KMS-11 (cell line): ENCODE measurements around the gene CD2.

ENCODE experiments used
- H2AFZ ChIP-seq: fragments of 200-600 bp; sonication (generic); 2 replicates; pipeline ENCODE4 v1.6.1; 2016; ENCODE audit warnings: antibody characterized with exemption, mixed run types, low read depth
- H3K27ac ChIP-seq: fragments of 200-600 bp; sonication (generic); 2 replicates; pipeline ENCODE4 v1.6.1; 2016; ENCODE audit warnings: mild to moderate bottlenecking, mixed run types
- H3K27me3 ChIP-seq: fragments of 200-600 bp; sonication (generic); 2 replicates; pipeline ENCODE4 v1.6.1; 2017; ENCODE audit warnings: mild to moderate bottlenecking, low read depth, mixed run types, moderate library complexity; ENCODE audit not compliant: insufficient read depth
- H3K36me3 ChIP-seq: fragments of 200-600 bp; sonication (generic); 2 replicates; pipeline ENCODE4 v1.6.1; 2017; ENCODE audit warnings: mild to moderate bottlenecking, mixed run types; ENCODE audit not compliant: insufficient read depth
- H3K4me1 ChIP-seq: fragments of 200-600 bp; sonication (generic); 2 replicates; pipeline ENCODE4 v1.6.1; 2016; ENCODE audit warnings: mild to moderate bottlenecking, low read depth, mixed run types; ENCODE audit not compliant: poor library complexity, severe bottlenecking
- H3K4me2 ChIP-seq: fragments of 200-600 bp; sonication (generic); 2 replicates; pipeline ENCODE4 v1.7.0; 2016; ENCODE audit warnings: mild to moderate bottlenecking, mixed run types
- H3K4me3 ChIP-seq: fragments of 200-600 bp; sonication (generic); IDR thresholded peaks from 2 replicates; pipeline ENCODE4 v1.6.1; 2017; ENCODE audit warnings: low read depth, low read length, mixed read lengths; ENCODE audit not compliant: insufficient read depth
- H3K79me2 ChIP-seq: fragments of 200-600 bp; sonication (generic); 2 replicates; pipeline ENCODE4 v1.6.1; 2016; ENCODE audit warnings: low read depth, mixed run types; ENCODE audit not compliant: insufficient read depth
- H3K9ac ChIP-seq: fragments of 200-600 bp; sonication (generic); 2 replicates; pipeline ENCODE4 v1.6.1; 2016; ENCODE audit warnings: mild to moderate bottlenecking, mixed run types
- H4K20me1 ChIP-seq: fragments of 200-600 bp; sonication (generic); 2 replicates; pipeline ENCODE4 v1.6.1; 2016; ENCODE audit warnings: mild to moderate bottlenecking, mixed run types; ENCODE audit not compliant: insufficient read depth
- CTCF ChIP-seq: fragments of 200-600 bp; sonication (generic); conservative IDR thresholded peaks from 2 replicates; pipeline ENCODE4 v1.6.1; 2017; ENCODE audit warnings: low read depth, mild to moderate bottlenecking, antibody characterized with exemption, low read length, moderate library complexity, mixed read lengths

CD2 gene

GRCh38 chr1:116713474-116713873 is 40.8 kb upstream of the CD2 start:
- no peaks in the 10 kb centered on the region for H3K36me3 ChIP-seq
- no peak overlapping the region for H3K9ac ChIP-seq
- no peaks in the 10 kb centered on the region for H3K79me2 ChIP-seq
- no peak overlapping the region for H3K27ac ChIP-seq
- no peak overlapping the region for H2AFZ ChIP-seq
- TF ChIP-seq CTCF, result no peak
- no peaks in the 10 kb centered on the region for H4K20me1 ChIP-seq
- H3K27me3 ChIP-seq, result no peaks in the 10 kb centered on the region
- H3K4me3 ChIP-seq, result no peak overlapping the region
- H3K4me1 ChIP-seq, result no peaks in the 10 kb centered on the region
- H3K4me2 ChIP-seq, result no peak overlapping the region

GRCh38 chr1:116716391-116716790 is 37.8 kb upstream of the CD2 start:
- Histone ChIP-seq H3K4me2 (no peak overlapping the region), H3K4me1 (no peaks in the 10 kb centered on the region), H3K36me3 (no peaks in the 10 kb centered on the region), H3K9ac (no peak overlapping the region), H3K4me3 (no peak overlapping the region), H2AFZ (no peak overlapping the region), H3K27ac (no peak overlapping the region), H3K27me3 (no peaks in the 10 kb centered on the region), H3K79me2 (no peaks in the 10 kb centered on the region), H4K20me1 (no peaks in the 10 kb centered on the region)
- TF ChIP-seq CTCF, result no peak

- Histone ChIP-seq H3K9ac (no peak overlapping the region), H3K4me3 (no peak overlapping the region), H3K4me2 (no peak overlapping the region), H3K4me1 (no peaks in the 10 kb centered on the region), H3K36me3 (no peaks in the 10 kb centered on the region), H2AFZ (no peak overlapping the region), H3K27ac (no peak overlapping the region), H3K79me2 (no peaks in the 10 kb centered on the region), H4K20me1 (no peaks in the 10 kb centered on the region), H3K27me3 (no peaks in the 10 kb centered on the region)
- TF ChIP-seq CTCF, result no peak
Observed at GRCh38 chr1:116717318-116717717, 36.9 kb upstream of the CD2 start.

DNA sequence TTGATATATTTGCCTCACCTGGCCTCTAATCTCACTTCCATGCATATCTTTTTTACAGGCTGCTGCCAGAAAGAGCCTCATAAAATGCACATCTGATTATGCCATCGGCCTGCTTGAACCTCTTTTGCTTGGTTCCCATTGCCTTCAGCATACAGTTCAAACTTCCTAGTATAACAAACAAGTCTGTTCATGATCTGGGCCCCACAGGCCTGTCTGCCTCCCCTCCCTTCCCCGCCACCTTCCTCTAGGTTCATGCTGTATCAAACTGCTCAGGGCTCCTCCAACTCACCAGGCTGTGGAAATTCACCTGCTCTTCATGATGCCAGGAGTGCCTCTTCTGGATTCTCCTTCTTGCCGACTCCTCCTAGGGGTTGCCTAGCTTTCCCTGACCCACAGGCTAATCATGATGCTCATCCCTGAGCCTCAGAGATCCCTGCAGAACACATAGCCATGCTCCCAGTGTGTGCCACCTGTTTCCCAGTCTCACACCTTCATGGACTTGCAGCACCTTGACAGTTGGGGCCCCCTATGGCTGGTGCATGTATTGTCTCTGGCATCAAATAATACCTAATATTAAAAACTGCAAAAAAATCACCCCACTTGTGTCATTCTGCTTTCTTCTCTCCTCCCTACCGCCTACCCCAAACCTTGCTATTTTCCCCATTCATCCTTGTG is 33.7 kb upstream of the CD2 start:
- H3K79me2 ChIP-seq, result no peaks in the 10 kb centered on the region
- no peaks in the 10 kb centered on the region for H4K20me1 ChIP-seq
- no peaks in the 10 kb centered on the region for H3K36me3 ChIP-seq
- no peak overlapping the region for H3K27ac ChIP-seq
- no peaks in the 10 kb centered on the region for H3K27me3 ChIP-seq
- no peak overlapping the region for H3K4me3 ChIP-seq
- H3K4me2 ChIP-seq, result no peak overlapping the region
- no peak overlapping the region for H3K9ac ChIP-seq
- H3K4me1 ChIP-seq, result no peaks in the 10 kb centered on the region
- no peak for TF ChIP-seq CTCF
- H2AFZ ChIP-seq, result no peak overlapping the region
